ENCODE data around the gene CDKN2AIP. TPM values are rescaled to one million over a fixed set of nuclear protein-coding genes. Genes with fewer than 3 reads are reported as not detected.
A peak's percentile ranks its signal among the peaks of the same experiment; 100 is the strongest.
"Not testable (repeated sequence)": the region's sequence is repeated elsewhere in the genome, so short reads cannot be mapped to it uniquely, and the experiment has no call there.

CDKN2AIP gene
- total RNA-seq, 2 donors from 2014 or later: 25.9 to 33.4 TPM

GRCh38 chr4:183441276-183441675 is 3.2 kb upstream of the CDKN2AIP start:
- no peak overlapping the region for H3K4me3 Mint-ChIP-seq
- H3K27me3 Mint-ChIP-seq: no peaks in the 10 kb centered on the region
- no peak overlapping the region for H3K27ac Mint-ChIP-seq
- DNase-seq: no peak
- peaks cover 7% of the 10 kb centered on the region for H3K4me1 Mint-ChIP-seq
- no peak for ATAC-seq
- no peaks in the 10 kb centered on the region for H3K36me3 Mint-ChIP-seq (ENCODE audit: low read depth)
- no peaks in the 10 kb centered on the region for H3K9me3 ChIP-seq (ENCODE audit: control insufficient read depth, low read length, poor library complexity, severe bottlenecking)

GRCh38 chr4:183443655-183444213 is 702 bp upstream of the CDKN2AIP start:
- no peaks in the 10 kb centered on the region for H3K36me3 Mint-ChIP-seq (ENCODE audit: low read depth)

GRCh38 chr4:183445097-183445428 is 627 bp downstream of the CDKN2AIP start:
- ATAC-seq (peak; percentile 16), DNase-seq (no peak)
- H3K9me3 ChIP-seq (ENCODE audit: control insufficient read depth, low read length, poor library complexity, severe bottlenecking): no peaks in the 10 kb centered on the region
- Mint-ChIP-seq H3K27ac (peak overlapping the region; percentile 96), H3K36me3 (ENCODE audit: low read depth) (no peaks in the 10 kb centered on the region), H3K27me3 (no peaks in the 10 kb centered on the region), H3K4me1 (peaks cover 17% of the 10 kb centered on the region), H3K4me3 (peak overlapping the region; percentile 93)

More at GRCh38 chr4:183443655-183444213, 702 bp upstream of the CDKN2AIP start:
- DNase-seq (peak in 1 of 3 donors; percentile 30), ATAC-seq (no peak)
- peaks cover 15% of the 10 kb centered on the region for H3K4me1 Mint-ChIP-seq
- no peaks in the 10 kb centered on the region for H3K9me3 ChIP-seq (ENCODE audit: control insufficient read depth, low read length, poor library complexity, severe bottlenecking)
- peak overlapping the region; percentile 93 for H3K4me3 Mint-ChIP-seq
- no peaks in the 10 kb centered on the region for H3K27me3 Mint-ChIP-seq
- peak overlapping the region; percentile 96 for H3K27ac Mint-ChIP-seq

GRCh38 chr4:183447646-183448045 is 3.2 kb downstream of the CDKN2AIP start:
- H3K27ac Mint-ChIP-seq: peak overlapping the region; percentile 41
- peak overlapping the region; percentile 45 for H3K4me3 Mint-ChIP-seq
- no peaks in the 10 kb centered on the region for H3K36me3 Mint-ChIP-seq (ENCODE audit: low read depth)
- no peaks in the 10 kb centered on the region for H3K27me3 Mint-ChIP-seq
- ATAC-seq: no peak
- peaks cover 17% of the 10 kb centered on the region for H3K4me1 Mint-ChIP-seq
- H3K9me3 ChIP-seq (ENCODE audit: control insufficient read depth, low read length, poor library complexity, severe bottlenecking): no peaks in the 10 kb centered on the region
- DNase-seq: no peak

GRCh38 chr4:183448436-183448835 is 4.0 kb downstream of the CDKN2AIP start:
- Mint-ChIP-seq H3K4me1 (peaks cover 17% of the 10 kb centered on the region), H3K27ac (peak overlapping the region; percentile 41), H3K27me3 (no peaks in the 10 kb centered on the region), H3K4me3 (no peak overlapping the region), H3K36me3 (ENCODE audit: low read depth) (no peaks in the 10 kb centered on the region)
- no peak for DNase-seq
- ATAC-seq: no peak
- H3K9me3 ChIP-seq (ENCODE audit: control insufficient read depth, low read length, poor library complexity, severe bottlenecking): no peaks in the 10 kb centered on the region

GRCh38 chr4:183449193-183449882 is 4.9 kb downstream of the CDKN2AIP start:
- no peak for DNase-seq
- no peaks in the 10 kb centered on the region for H3K36me3 Mint-ChIP-seq (ENCODE audit: low read depth)
- no peaks in the 10 kb centered on the region for H3K27me3 Mint-ChIP-seq
- no peak for ATAC-seq
- H3K9me3 ChIP-seq (ENCODE audit: control insufficient read depth, low read length, poor library complexity, severe bottlenecking): no peaks in the 10 kb centered on the region
- H3K27ac Mint-ChIP-seq: no peak overlapping the region
- no peak overlapping the region for H3K4me3 Mint-ChIP-seq
- H3K4me1 Mint-ChIP-seq: peaks cover 17% of the 10 kb centered on the region

- Mint-ChIP-seq H3K27me3 (no peaks in the 10 kb centered on the region), H3K27ac (no peak overlapping the region), H3K4me1 (peaks cover 17% of the 10 kb centered on the region), H3K36me3 (ENCODE audit: low read depth) (no peaks in the 10 kb centered on the region), H3K4me3 (no peak overlapping the region)
- DNase-seq (no peak), ATAC-seq (no peak)
- no peaks in the 10 kb centered on the region for H3K9me3 ChIP-seq (ENCODE audit: control insufficient read depth, low read length, poor library complexity, severe bottlenecking)
These were observed 5.7 kb downstream of the CDKN2AIP start for GRCh38 chr4:183450108-183450507.

- Mint-ChIP-seq H3K27me3 (no peaks in the 10 kb centered on the region), H3K36me3 (ENCODE audit: low read depth) (no peaks in the 10 kb centered on the region), H3K4me3 (no peak overlapping the region), H3K27ac (no peak overlapping the region), H3K4me1 (peaks cover 7% of the 10 kb centered on the region)
- DNase-seq: no peak
- no peak for ATAC-seq
- H3K9me3 ChIP-seq (ENCODE audit: control insufficient read depth, low read length, poor library complexity, severe bottlenecking): no peaks in the 10 kb centered on the region
These were observed 11.2 kb downstream of the CDKN2AIP start for GRCh38 chr4:183455431-183456195.

- Mint-ChIP-seq H3K36me3 (ENCODE audit: low read depth) (no peaks in the 10 kb centered on the region), H3K27ac (no peak overlapping the region), H3K4me3 (no peak overlapping the region), H3K4me1 (peaks cover 7% of the 10 kb centered on the region), H3K27me3 (no peaks in the 10 kb centered on the region)
- DNase-seq (no peak), ATAC-seq (no peak)
- no peaks in the 10 kb centered on the region for H3K9me3 ChIP-seq (ENCODE audit: control insufficient read depth, low read length, poor library complexity, severe bottlenecking)
These were observed 13.6 kb downstream of the CDKN2AIP start for GRCh38 chr4:183458005-183458404.

- not testable (repeated sequence) for ATAC-seq; H3K9me3 ChIP-seq (ENCODE audit: control insufficient read depth, low read length, poor library complexity, severe bottlenecking); H3K27ac Mint-ChIP-seq; H3K4me1 Mint-ChIP-seq; H3K4me3 Mint-ChIP-seq; H3K27me3 Mint-ChIP-seq; DNase-seq; H3K36me3 Mint-ChIP-seq (ENCODE audit: low read depth)
These were observed 19.6 kb downstream of the CDKN2AIP start for GRCh38 chr4:183463903-183464619.

GRCh38 chr4:183465879-183466278 is 21.4 kb downstream of the CDKN2AIP start:
- not testable (repeated sequence) for H3K9me3 ChIP-seq (ENCODE audit: control insufficient read depth, low read length, poor library complexity, severe bottlenecking); H3K27ac Mint-ChIP-seq; H3K36me3 Mint-ChIP-seq (ENCODE audit: low read depth); H3K27me3 Mint-ChIP-seq; H3K4me1 Mint-ChIP-seq; H3K4me3 Mint-ChIP-seq; ATAC-seq; DNase-seq

GRCh38 chr4:183467246-183467645 is 22.8 kb downstream of the CDKN2AIP start:
- Mint-ChIP-seq H3K27me3 (peaks cover 6% of the 10 kb centered on the region), H3K4me1 (no peaks in the 10 kb centered on the region), H3K4me3 (no peak overlapping the region), H3K27ac (no peak overlapping the region), H3K36me3 (ENCODE audit: low read depth) (peaks cover 3% of the 10 kb centered on the region)
- no peak for DNase-seq
- ATAC-seq: no peak
- no peaks in the 10 kb centered on the region for H3K9me3 ChIP-seq (ENCODE audit: control insufficient read depth, low read length, poor library complexity, severe bottlenecking)

Data from T-helper 17 cell (primary cell).